Activated T-helper 1 cell treated with anti-CD3 and anti-CD28 coated beads, Interleukin-12 subunit alpha, Interleukin-12 subunit beta, Interleukin-2, Interleukin-4 antibody, amounts not matched to agents 30 ng/mL and 10 ng/mL and 1 ng/mL, durations not matched to agents 14 hours and 24 hours and 36 hours (primary cell): ENCODE measurements around the gene FAM25G. TPM values are rescaled to one million over a fixed set of nuclear protein-coding genes. Genes with fewer than 3 reads are reported as not detected.

Experiments used
- total RNA-seq: library from RNA; stranded (reverse); gene quantifications from 2 replicates; pipeline ENCODE4 v1.2.3, GENCODE V29; 2022

Gene FAM25G
- total RNA-seq, 1 donor from 2014 or later = not detected

Other genes starting within 250 kb of the FAM25G start
- gene GDF10, start 191.5 kb downstream of the FAM25G start, total RNA-seq = 0.27 and 0.34 TPM in 2 replicates
- not detected in 2 replicates for gene GDF2, start 169.2 kb downstream of the FAM25G start, total RNA-seq
- gene RBP3, start 143.3 kb downstream of the FAM25G start, total RNA-seq = not detected in 2 replicates
- not detected in 2 replicates for gene ZNF488, start 107.4 kb downstream of the FAM25G start, total RNA-seq
- 0.12 TPM in 1 of 2 replicates, not detected in the other for gene ANXA8, start 7.6 kb downstream of the FAM25G start, total RNA-seq
- 9.2 and 9.5 TPM in 2 replicates for gene AGAP9, start 31.9 kb upstream of the FAM25G start, total RNA-seq